GM12878 (cell line): ENCODE results near the gene C15orf39.
"Not testable (repeated sequence)": the region's sequence is repeated elsewhere in the genome, so short reads cannot be mapped to it uniquely, and the experiment has no call there.

Source experiments
- BRCA1 ChIP-seq: IDR thresholded peaks from 2 replicates; pipeline ENCODE4 v1.6.1; 2011; ENCODE audit warnings: low read depth, low read length, improper control_type of control experiment
- MXI1 ChIP-seq: fragments of 150-350 bp; IDR thresholded peaks from 2 replicates; pipeline ENCODE4 v1.6.1; 2011; ENCODE audit warnings: low read depth, mild to moderate bottlenecking, inconsistent platforms, low read length, improper control_type of control experiment

GRCh38 chr15:75258034-75258433 is 56.4 kb downstream of the C15orf39 start, which contains the start of gene GOLGA6C:
- not testable (repeated sequence) for TF ChIP-seq MXI1, BRCA1
